Astrocyte (in vitro differentiated cells and primary cell): ENCODE results near the gene CYP4B1.

ENCODE experiments used
- EZH2 ChIP-seq: IDR thresholded peaks from 2 replicates; pipeline ENCODE4 v1.6.1; 2012; ENCODE audit warnings: mild to moderate bottlenecking, low read length, inconsistent platforms; ENCODE audit not compliant: insufficient read depth
- TF ChIP-seq, protein P1 (sequence below): IDR thresholded peaks from 2 replicates; pipeline ENCODE4 v1.5.1; 2011; ENCODE audit warnings: low read depth, mild to moderate bottlenecking, inconsistent platforms, low read length, moderate library complexity; ENCODE audit not compliant: insufficient read depth

DNA sequence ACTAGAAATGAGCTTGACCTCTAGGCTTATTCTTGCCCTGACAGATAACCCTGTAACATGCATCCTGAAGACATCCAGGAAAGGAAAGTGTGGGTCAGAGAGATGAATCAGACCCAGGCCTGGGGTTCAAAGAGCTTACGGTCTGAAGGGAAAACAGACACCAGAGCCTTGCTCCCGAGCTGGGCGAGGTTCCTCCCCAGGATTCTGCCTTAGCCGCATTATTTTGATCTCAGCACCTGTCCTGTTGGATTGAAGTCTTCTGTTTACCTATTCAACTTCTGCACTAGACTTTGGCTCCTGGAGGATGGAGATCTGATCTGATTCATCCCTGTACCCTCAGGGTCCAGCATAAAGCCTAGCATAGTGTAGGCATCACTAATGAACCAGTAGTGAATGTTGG is 1.9 kb downstream of the CYP4B1 start:
- TF ChIP-seq, protein P1, sequence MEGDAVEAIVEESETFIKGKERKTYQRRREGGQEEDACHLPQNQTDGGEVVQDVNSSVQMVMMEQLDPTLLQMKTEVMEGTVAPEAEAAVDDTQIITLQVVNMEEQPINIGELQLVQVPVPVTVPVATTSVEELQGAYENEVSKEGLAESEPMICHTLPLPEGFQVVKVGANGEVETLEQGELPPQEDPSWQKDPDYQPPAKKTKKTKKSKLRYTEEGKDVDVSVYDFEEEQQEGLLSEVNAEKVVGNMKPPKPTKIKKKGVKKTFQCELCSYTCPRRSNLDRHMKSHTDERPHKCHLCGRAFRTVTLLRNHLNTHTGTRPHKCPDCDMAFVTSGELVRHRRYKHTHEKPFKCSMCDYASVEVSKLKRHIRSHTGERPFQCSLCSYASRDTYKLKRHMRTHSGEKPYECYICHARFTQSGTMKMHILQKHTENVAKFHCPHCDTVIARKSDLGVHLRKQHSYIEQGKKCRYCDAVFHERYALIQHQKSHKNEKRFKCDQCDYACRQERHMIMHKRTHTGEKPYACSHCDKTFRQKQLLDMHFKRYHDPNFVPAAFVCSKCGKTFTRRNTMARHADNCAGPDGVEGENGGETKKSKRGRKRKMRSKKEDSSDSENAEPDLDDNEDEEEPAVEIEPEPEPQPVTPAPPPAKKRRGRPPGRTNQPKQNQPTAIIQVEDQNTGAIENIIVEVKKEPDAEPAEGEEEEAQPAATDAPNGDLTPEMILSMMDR = no peak
- TF ChIP-seq EZH2 = no peak
